ENCODE measurements around the gene SUPT20H.

Gene SUPT20H

GRCh38 chr13:37058910-37059847 is at the start of gene SUPT20H:
Gene SUPT20H (minus strand): TSS chr13:37059688. CDS start chr13:37051490, 8,198 bp downstream.
- H3K4me3 ChIP-seq (ENCODE audit: low read length), result peak within 1 kb of the TSS; percentile 85
- TF ChIP-seq, protein P1, sequence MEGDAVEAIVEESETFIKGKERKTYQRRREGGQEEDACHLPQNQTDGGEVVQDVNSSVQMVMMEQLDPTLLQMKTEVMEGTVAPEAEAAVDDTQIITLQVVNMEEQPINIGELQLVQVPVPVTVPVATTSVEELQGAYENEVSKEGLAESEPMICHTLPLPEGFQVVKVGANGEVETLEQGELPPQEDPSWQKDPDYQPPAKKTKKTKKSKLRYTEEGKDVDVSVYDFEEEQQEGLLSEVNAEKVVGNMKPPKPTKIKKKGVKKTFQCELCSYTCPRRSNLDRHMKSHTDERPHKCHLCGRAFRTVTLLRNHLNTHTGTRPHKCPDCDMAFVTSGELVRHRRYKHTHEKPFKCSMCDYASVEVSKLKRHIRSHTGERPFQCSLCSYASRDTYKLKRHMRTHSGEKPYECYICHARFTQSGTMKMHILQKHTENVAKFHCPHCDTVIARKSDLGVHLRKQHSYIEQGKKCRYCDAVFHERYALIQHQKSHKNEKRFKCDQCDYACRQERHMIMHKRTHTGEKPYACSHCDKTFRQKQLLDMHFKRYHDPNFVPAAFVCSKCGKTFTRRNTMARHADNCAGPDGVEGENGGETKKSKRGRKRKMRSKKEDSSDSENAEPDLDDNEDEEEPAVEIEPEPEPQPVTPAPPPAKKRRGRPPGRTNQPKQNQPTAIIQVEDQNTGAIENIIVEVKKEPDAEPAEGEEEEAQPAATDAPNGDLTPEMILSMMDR (IDR thresholded peaks at IDR 0.05; ENCODE audit: insufficient read depth, low read depth, low read length, missing control alignments), result no peak
- DNase-seq (ENCODE audit: low read depth), result peak; percentile 95

DNA sequence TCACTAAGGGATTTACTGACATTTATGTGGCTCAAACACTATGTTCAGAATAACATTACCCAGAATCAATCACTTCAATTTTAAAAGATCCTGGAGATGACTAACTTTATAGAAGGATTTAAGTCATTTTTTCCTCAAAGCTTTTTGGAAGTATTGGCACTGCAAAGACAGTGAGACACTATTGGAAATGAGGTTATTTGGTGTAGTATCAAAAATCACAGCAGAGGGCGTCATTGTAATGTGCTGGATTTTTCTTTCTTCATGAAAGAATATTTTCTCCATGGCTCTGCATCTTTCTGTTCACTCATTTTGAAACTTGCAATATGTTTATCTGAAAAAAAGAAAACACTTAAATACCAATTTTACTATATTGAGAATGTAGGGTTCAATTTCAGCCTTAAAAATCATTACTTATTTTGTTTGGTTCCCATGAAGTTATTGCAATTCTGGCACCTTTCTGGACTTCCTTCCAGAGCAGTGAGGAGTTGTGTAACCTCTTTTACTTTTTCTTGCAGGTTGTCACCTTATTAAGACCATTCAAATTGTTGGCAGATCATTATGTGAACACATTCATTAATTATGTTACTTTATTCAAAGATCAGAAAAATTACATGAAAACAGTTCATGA is 49.7 kb upstream of the SUPT20H start:
- no peak overlapping the region for H3K4me3 ChIP-seq (ENCODE audit: low read length)
- TF ChIP-seq, protein P1 (IDR thresholded peaks at IDR 0.05; ENCODE audit: insufficient read depth, low read depth, low read length, missing control alignments), result peak; percentile 68
- peak; percentile 53 for DNase-seq (ENCODE audit: low read depth)

DNA sequence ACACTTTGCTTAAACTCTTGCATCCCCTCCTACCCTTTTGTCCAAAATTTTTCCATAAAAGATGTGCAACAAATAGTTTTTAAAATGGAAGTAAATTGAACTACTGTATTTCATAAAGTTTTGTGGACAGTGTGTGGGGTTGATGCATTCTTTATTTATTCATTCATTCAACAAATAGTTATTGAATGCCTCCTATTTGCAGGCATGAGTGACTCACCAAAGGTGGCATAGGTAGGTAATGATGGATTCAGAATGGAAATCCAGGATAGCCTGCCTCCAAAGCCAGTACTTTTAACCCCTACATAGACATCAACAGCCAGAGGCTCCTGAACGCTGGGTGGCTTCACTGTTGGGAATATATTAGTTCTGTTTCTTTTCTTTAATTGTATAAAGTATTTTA is 48.4 kb upstream of the SUPT20H start:
- peak; percentile 44 for DNase-seq (ENCODE audit: low read depth)
- H3K4me3 ChIP-seq (ENCODE audit: low read length), result no peak overlapping the region
- TF ChIP-seq, protein P1 (IDR thresholded peaks at IDR 0.05; ENCODE audit: insufficient read depth, low read depth, low read length, missing control alignments), result no peak

DNA sequence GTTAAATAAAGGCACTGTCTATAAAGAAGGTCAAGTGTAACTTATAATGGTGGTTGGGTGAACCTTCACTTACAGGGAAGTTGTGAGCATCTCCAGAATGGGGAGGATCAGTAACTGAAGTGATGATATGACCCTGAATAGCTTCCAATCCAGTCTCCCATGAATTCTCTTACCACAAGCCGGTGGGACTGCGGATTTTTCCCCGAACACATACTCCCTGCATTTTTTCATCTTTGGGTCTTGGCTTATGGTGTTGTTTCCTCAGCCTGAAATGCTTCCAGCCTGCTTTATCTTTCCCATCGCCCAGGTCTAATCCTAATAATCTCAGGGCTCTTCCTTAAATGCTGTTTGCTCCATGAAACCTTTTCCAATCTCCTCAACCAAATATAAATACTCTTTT is 48.0 kb upstream of the SUPT20H start:
- no peak overlapping the region for H3K4me3 ChIP-seq (ENCODE audit: low read length)
- TF ChIP-seq, protein P1 (IDR thresholded peaks at IDR 0.05; ENCODE audit: insufficient read depth, low read depth, low read length, missing control alignments), result no peak
- no peak for DNase-seq (ENCODE audit: low read depth)

- H3K4me3 ChIP-seq (ENCODE audit: low read length), result no peak overlapping the region
- no peak for DNase-seq (ENCODE audit: low read depth)
- TF ChIP-seq, protein P1 (IDR thresholded peaks at IDR 0.05; ENCODE audit: insufficient read depth, low read depth, low read length, missing control alignments), result no peak
Measured at GRCh38 chr13:37106642-37107041, 47.2 kb upstream of the SUPT20H start.

- DNase-seq (ENCODE audit: low read depth), result no peak
- TF ChIP-seq, protein P1 (IDR thresholded peaks at IDR 0.05; ENCODE audit: insufficient read depth, low read depth, low read length, missing control alignments), result no peak
Measured at GRCh38 chr13:37105251-37105714, 45.8 kb upstream of the SUPT20H start, which contains the start of gene CSNK1A1L. Gene CSNK1A1L (minus strand): TSS chr13:37105664. CDS start chr13:37105256, 408 bp downstream.

More at GRCh38 chr13:37105251-37105714, 45.8 kb upstream of the SUPT20H start, which contains the start of gene CSNK1A1L:
- H3K4me3 ChIP-seq (ENCODE audit: low read length), result no peak within 1 kb of the TSS
